Adipocyte (in vitro differentiated cells): ENCODE data around the gene KNTC1.
"Not testable (repeated sequence)": the region's sequence is repeated elsewhere in the genome, so short reads cannot be mapped to it uniquely, and the experiment has no call there.

Experiments used
- DNase-seq: peaks from one replicate; pipeline ENCODE4 v3.0.0-alpha.2; 2015; ENCODE audit warnings: low read depth
- H3K27me3 ChIP-seq: replicated peaks from 2 replicates; pipeline ENCODE4 v1.7.0; 2013; ENCODE audit warnings: mild to moderate bottlenecking, low read length, moderate library complexity; ENCODE audit not compliant: control insufficient read depth, insufficient read depth
- H3K36me3 ChIP-seq: 2 replicates; pipeline ENCODE4 v1.7.0; 2013; ENCODE audit warnings: low read length, mild to moderate bottlenecking, moderate library complexity; ENCODE audit not compliant: control insufficient read depth, insufficient read depth, severe bottlenecking
- H3K4me1 ChIP-seq: 2 replicates; pipeline ENCODE4 v1.7.0; 2013; ENCODE audit warnings: mild to moderate bottlenecking, low read length, moderate library complexity; ENCODE audit not compliant: control insufficient read depth, insufficient read depth
- H3K4me3 ChIP-seq: 2 replicates; pipeline ENCODE4 v1.7.0; 2013; ENCODE audit warnings: mild to moderate bottlenecking, low read length, moderate library complexity
- H3K9ac ChIP-seq: 2 replicates; pipeline ENCODE4 v1.7.0; 2013; ENCODE audit warnings: mild to moderate bottlenecking, low read length, moderate library complexity
- H3K9me3 ChIP-seq: 2 replicates; pipeline ENCODE4 v1.7.0; 2013; ENCODE audit warnings: mild to moderate bottlenecking, low read length, moderate library complexity; ENCODE audit not compliant: control insufficient read depth

Gene KNTC1

DNA sequence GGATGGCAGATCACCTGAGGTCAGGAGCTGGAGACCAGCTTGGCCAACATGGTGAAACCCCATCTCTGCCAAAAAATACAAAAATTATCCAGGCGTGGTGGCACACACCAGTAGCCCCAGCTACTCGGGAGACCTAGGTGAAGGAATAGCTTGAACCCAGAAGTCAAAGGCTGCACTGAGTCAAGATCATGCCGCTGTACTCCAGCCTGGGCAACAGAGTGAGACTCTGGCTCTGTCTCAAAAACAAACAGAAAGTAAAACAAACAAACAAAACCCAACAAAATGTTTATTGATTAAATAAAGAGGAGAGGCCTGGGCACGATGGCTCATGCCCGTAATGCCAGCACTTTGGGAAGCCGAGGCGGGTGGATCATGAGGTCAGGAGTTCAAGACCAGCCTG lies 31.8 kb upstream of the KNTC1 start:
- H3K36me3 ChIP-seq, result peaks cover 46% of the 10 kb centered on the region
- peaks cover 20% of the 10 kb centered on the region for H3K4me1 ChIP-seq
- DNase-seq, result no peak
- H3K9me3 ChIP-seq, result no peaks in the 10 kb centered on the region
- no peaks in the 10 kb centered on the region for H3K27me3 ChIP-seq
- no peak overlapping the region for H3K9ac ChIP-seq
- H3K4me3 ChIP-seq, result no peak overlapping the region

DNA sequence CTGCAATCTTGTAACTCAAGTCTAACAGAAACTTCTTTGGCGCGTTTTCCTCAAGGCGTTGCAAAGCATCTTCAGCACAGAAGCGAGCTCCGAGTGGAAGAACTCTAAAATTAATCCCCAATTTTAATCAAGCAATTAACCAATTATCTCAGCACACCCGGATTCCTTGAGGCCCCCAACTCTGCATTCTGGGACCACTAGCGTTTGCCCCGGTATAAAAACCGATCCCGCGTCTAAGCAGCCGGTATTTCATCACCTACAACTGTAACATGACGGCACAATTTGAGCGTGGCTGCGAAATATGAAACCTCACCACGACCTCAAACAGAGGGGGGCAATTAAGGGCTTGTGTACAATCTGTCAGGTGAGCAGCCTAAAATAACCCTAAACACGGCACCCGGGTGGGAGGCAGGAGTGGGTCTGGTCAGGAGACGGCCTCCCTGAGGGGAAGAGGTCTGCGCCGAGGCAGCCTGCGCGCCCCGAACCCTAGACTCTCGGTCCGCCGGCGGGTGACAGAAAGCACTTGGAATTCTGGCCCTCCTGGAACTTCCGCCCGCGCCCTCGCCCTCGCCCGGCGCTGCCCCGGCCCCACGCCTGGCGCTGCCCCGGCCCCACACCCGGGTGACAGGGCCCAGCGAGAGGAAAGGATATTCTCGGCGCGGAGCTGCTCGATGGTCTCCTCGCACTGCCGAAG lies 26.9 kb upstream of the KNTC1 start:
- Histone ChIP-seq H3K4me1 (peaks cover 26% of the 10 kb centered on the region), H3K9ac (peak overlapping the region; percentile 99), H3K27me3 (no peaks in the 10 kb centered on the region), H3K36me3 (peaks cover 40% of the 10 kb centered on the region), H3K4me3 (peak overlapping the region; percentile 93), H3K9me3 (no peaks in the 10 kb centered on the region)
- DNase-seq, result peak; percentile 89

DNA sequence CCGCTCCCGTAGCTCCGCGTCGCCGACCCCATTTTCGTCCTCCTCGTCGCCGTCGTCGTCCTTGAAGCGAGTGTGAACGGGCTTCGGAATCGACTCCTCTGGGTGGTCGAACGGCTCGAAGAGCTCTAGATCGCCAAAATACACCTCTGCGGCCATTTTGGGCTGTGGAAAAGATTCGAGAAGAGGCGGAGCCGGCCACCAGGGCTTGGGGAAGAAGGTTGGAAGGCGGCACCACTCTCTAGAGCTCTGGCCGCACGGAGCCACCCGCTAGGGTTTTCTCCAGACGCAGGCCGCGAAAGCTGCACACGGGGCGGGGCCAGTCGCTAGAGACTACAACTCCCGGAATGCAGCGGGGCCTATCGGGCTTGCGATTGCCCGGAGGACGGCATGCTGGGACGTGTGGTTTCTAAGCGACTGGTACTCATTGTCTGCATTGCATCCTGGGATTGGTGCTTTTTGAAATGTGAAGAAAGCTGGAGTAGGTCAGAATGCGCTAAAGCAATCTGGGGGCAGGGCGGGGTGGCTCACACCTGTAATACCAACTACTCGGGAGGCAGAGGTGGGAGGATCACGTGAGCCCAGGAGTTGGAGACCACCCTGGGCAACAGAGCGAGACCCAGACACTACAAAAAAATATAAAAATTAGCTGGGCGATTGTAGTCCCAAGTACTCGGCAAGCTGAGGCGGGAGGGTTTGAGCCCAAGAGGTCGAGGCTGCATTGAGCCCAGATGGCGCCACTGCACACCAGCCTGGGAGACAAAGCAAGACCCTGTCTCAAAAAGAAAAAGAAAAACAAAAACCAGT lies 26.2 kb upstream of the KNTC1 start, which contains the start of gene ZCCHC8:
TSS of gene ZCCHC8 (minus strand) at position 248 of the 804 bp plus-strand sequence. CDS start at position 156, 92 bp downstream.
- H3K27me3 ChIP-seq, result no peaks in the 10 kb centered on the region
- peak; percentile 99 for DNase-seq
- H3K36me3 ChIP-seq, result peaks cover 43% of the 10 kb centered on the region
- peak within 1 kb of the TSS; percentile 93 for H3K4me3 ChIP-seq
- peaks cover 26% of the 10 kb centered on the region for H3K4me1 ChIP-seq
- H3K9me3 ChIP-seq, result no peaks in the 10 kb centered on the region
- peak within 1 kb of the TSS; percentile 99 for H3K9ac ChIP-seq

DNA sequence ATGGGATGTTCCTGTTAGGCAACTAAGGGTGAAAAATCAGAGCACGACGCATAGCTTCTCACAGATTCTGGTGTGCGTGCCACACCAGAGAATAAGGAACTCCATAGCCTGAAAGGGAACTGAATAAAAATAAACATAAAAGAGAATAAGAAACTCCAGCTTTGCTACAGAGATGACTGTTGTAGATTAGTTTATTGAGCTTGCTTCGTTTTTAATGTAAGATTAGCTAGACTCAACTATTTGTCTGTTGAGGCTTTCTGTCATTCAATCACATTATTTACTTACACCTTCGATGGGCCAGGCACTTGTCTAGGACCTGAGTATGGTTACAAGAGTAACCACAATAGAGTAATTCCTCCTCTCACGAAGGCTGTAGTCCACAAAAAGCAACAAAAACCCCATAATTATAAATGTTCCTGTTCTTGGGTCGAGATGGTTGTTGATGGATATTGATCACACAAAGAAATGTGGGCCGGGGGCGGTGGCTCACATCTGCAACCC lies 25.5 kb upstream of the KNTC1 start:
- H3K36me3 ChIP-seq, result peaks cover 46% of the 10 kb centered on the region
- DNase-seq, result no peak
- peak overlapping the region; percentile 93 for H3K4me3 ChIP-seq
- H3K27me3 ChIP-seq, result no peaks in the 10 kb centered on the region
- H3K9ac ChIP-seq, result peak overlapping the region; percentile 99
- peaks cover 26% of the 10 kb centered on the region for H3K4me1 ChIP-seq
- no peaks in the 10 kb centered on the region for H3K9me3 ChIP-seq

DNA sequence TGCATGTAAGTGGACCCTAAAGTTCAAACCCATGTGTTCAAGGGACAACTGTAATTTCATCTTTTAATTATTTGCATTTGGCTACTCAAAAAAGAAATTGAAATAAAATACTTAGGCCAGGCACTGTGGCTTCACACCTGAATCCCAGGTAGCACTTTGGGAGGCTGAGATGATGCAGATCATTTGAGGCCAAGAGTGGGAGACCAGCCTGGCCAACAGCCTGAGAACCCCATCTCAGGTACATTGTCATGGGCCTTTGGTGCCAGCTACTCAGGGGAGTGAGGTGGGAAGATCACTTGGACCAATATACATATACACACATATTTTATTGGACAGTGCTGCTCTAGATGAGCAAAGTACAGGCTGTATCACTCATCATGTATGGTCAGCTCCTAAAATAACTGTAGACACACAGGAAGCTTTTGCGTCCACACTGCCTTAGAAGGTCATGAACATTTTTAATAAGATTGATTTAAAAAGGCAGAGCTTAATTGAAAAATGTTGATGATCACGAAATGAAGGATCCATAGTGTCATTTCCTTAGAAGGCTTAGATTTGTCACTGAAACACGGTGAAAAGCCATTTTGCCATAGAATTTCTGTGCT lies 23.8 kb upstream of the KNTC1 start:
- no peak for DNase-seq
- Histone ChIP-seq H3K36me3 (peaks cover 54% of the 10 kb centered on the region), H3K9me3 (no peaks in the 10 kb centered on the region), H3K9ac (no peak overlapping the region), H3K4me3 (no peak overlapping the region), H3K27me3 (no peaks in the 10 kb centered on the region), H3K4me1 (peaks cover 20% of the 10 kb centered on the region)

DNA sequence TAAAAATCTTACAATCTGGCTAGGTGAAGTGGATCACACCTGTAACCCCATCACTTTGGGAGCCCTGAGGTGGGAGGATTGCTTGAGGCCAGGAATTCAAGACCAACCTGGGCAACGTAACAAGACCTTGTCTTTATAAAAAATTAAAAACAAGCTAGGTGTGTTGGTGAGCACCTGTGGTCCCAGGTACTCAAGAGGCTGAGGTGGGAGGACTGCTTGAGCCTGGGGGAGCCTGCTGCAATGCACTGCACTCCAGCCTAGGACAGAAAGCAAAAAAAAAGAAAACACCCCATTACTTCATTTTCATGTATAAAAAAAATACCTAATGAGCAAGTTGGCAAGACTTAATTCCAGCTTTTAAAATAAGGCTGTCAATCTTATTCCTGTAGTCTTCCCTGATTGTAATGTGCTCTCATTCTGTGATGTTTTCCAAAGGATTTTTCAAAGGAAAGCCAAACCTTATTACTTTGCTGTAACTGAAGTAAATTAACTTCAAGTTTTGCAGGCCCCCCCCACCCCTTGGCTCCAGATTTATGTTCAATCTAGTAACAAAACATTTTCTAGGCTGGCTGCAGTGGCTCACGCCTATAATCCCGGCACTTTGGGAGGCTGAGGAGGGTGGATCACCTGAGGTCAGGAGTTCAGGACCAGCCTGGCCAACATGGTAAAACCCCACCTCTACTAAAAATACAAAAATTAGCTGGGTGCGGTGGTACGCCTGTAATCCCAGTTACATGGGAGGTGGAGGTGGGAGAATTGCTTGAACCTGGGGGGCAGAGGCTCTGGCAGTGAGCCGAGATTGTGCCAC lies 23.1 kb upstream of the KNTC1 start:
- DNase-seq, result no peak
- Histone ChIP-seq H3K9me3 (no peaks in the 10 kb centered on the region), H3K36me3 (peaks cover 62% of the 10 kb centered on the region), H3K27me3 (no peaks in the 10 kb centered on the region), H3K9ac (no peak overlapping the region), H3K4me3 (no peak overlapping the region), H3K4me1 (peaks cover 12% of the 10 kb centered on the region)

DNA sequence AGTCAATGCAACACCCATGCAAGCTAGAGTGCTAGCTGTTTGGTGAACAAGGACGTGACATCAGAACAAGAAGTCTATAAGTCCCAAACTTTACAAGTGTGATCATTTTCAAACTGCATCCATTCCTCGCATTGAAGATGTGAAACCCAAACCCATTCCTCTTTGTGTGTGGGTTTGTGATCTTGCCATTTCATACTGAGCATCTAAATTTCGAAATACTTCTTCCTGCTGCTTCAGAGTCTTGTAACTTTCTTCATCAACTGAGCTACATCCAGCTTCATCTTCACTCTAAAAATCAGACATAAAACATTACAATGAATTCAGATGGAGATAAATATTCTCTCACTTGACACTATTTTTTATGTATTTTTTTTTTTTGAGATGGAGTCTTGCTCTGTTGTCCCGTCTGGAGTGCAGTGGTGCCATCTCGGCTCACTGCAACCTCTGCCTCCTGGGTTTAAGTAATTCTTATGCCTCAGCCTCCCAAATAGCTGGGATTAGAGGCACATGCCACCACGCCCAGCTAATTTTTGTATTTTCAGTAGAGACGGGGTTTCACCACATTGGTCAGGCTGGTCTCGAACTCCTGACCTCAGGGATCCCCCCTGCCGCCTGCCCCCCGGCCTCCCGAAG lies 21.5 kb upstream of the KNTC1 start:
- peak; percentile 44 for DNase-seq
- no peaks in the 10 kb centered on the region for H3K27me3 ChIP-seq
- no peak overlapping the region for H3K9ac ChIP-seq
- no peak overlapping the region for H3K4me3 ChIP-seq
- H3K4me1 ChIP-seq, result peaks cover 7% of the 10 kb centered on the region
- peaks cover 77% of the 10 kb centered on the region for H3K36me3 ChIP-seq
- H3K9me3 ChIP-seq, result no peaks in the 10 kb centered on the region

DNA sequence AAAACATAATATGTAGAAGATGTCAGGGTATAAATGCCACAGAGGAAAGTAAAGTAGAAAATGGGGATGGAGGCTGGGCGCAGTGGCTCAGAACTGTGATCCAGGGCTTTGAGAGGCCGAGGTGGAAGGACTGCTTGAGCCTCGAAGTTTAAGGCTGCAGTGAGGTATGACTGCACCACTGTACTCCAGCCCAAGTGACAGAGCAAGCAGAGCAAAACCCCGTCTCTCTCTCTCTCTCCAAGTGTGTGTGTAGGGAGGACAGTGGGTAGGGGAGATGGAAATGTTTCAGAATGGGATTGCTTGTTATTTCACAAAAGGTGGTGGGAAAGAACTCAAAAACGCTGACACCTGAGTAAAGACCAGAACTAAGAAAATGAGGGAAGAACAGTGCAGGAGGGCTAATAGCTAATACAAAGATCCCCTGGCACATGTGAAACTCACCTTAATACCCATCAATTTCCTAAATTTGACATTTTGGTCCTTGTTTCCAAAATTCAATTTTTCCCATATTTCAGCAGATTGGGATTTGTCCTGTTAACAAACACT lies 20.6 kb upstream of the KNTC1 start:
- DNase-seq, result no peak
- Histone ChIP-seq H3K9me3 (no peaks in the 10 kb centered on the region), H3K4me3 (no peak overlapping the region), H3K27me3 (no peaks in the 10 kb centered on the region), H3K9ac (no peak overlapping the region), H3K36me3 (peaks cover 87% of the 10 kb centered on the region), H3K4me1 (peaks cover 2% of the 10 kb centered on the region)

DNA sequence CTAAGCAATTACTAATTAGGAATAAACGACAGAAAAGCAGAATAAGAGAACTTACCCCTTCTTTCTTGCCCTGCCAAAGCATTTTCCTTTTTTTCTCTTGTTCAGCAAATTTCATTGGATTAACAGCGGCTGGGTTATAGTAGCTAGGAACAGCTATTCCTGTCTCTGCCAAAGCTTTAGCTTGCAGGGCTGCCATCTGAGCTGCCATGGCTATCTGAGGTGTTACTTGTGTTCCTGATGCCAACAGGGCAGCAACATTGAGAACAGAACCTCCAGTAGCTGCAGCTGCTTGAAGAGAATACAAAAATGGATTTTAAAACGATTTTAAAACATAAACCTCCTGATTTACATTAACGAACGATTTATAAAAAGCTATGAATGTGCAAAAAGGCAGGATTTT lies 18.9 kb upstream of the KNTC1 start:
- no peaks in the 10 kb centered on the region for H3K27me3 ChIP-seq

DNA sequence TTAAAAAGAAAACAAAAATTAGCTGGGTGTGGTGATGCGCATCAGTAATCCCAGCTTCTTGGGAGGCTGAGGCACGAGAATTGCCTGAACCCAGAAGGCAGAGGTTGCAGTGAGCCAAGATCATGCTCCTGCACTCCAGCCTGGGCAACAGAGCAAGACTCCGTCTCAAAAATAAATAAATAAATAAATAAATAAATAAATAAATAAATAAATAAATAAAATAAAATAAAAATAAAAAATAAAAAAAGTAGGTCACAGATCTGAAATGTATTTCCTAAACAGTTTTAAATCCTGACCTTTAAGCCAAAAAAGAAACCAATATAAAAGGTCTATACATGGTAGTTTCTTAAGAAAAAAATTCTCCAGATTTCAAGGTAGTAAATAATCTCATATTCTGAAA lies 14.0 kb upstream of the KNTC1 start:
- not testable (repeated sequence) for H3K4me3 ChIP-seq, H3K4me1 ChIP-seq, H3K9ac ChIP-seq, H3K9me3 ChIP-seq, DNase-seq, H3K27me3 ChIP-seq
- H3K36me3 ChIP-seq, result peaks cover 98% of the 10 kb centered on the region

More for the DNA sequence above, 18.9 kb upstream of the KNTC1 start:
- Histone ChIP-seq H3K9me3 (no peaks in the 10 kb centered on the region), H3K36me3 (peaks cover 98% of the 10 kb centered on the region), H3K4me1 (no peaks in the 10 kb centered on the region), H3K9ac (no peak overlapping the region), H3K4me3 (no peak overlapping the region)
- no peak for DNase-seq
